Transverse colon (tissue), 3 donors: ENCODE data around the gene PRIM2.
"Not testable (repeated sequence)": the region's sequence is repeated elsewhere in the genome, so short reads cannot be mapped to it uniquely, and the experiment has no call there.

Source experiments
- CTCF ChIP-seq, 5 experiments: fragments of 200-600 bp in 3 of 5; fragments of 450-650 bp in 2 of 5; sonication (generic) in 3 of 5; IDR thresholded peaks; 1 replicate in 2 of 5; 2 replicates in 3 of 5; pipeline ENCODE4 v1.5.1; 2016 to 2017; ENCODE audit warnings: antibody characterized with exemption in 5 of 5, inconsistent platforms in 3 of 5, mild to moderate bottlenecking in 2 of 5, moderate library complexity in 1 of 5
- EP300 ChIP-seq: sonication (generic); formaldehyde crosslinking; IDR thresholded peaks from one replicate; pipeline ENCODE4 v1.6.1; 2017; ENCODE audit warnings: antibody characterized with exemption, low read depth
- POLR2A ChIP-seq: fragments of 450-650 bp; IDR thresholded peaks from one replicate; pipeline ENCODE4 v1.6.1; 2016; ENCODE audit warnings: antibody characterized with exemption, mild to moderate bottlenecking, moderate library complexity

DNA sequence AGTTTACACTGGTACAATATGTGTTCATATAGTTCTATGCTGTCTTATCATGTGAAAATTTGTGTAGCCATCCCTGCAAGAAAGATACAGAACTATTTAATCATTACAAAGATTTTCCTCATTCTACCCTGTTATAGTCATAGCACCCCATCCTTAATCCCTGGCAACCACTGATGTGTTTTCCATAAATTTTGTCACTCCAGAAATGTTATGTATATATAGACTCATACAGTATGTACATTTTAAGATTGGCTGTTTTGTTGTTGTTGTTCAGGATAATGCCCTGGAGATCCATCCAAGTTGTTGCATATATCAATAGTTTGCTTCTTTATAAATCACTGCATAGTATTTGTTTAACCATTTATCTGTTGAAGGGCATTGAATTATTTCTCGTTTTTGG lies 163.7 kb downstream of the PRIM2 start:
- TF ChIP-seq CTCF (IDR thresholded peaks at IDR 0.05); POLR2A; EP300: not testable (repeated sequence)
